ENCODE results near the gene GNB5.
A peak's percentile ranks its signal among the peaks of the same experiment; 100 is the strongest.
"Not testable (repeated sequence)": the region's sequence is repeated elsewhere in the genome, so short reads cannot be mapped to it uniquely, and the experiment has no call there.

Gene GNB5

DNA sequence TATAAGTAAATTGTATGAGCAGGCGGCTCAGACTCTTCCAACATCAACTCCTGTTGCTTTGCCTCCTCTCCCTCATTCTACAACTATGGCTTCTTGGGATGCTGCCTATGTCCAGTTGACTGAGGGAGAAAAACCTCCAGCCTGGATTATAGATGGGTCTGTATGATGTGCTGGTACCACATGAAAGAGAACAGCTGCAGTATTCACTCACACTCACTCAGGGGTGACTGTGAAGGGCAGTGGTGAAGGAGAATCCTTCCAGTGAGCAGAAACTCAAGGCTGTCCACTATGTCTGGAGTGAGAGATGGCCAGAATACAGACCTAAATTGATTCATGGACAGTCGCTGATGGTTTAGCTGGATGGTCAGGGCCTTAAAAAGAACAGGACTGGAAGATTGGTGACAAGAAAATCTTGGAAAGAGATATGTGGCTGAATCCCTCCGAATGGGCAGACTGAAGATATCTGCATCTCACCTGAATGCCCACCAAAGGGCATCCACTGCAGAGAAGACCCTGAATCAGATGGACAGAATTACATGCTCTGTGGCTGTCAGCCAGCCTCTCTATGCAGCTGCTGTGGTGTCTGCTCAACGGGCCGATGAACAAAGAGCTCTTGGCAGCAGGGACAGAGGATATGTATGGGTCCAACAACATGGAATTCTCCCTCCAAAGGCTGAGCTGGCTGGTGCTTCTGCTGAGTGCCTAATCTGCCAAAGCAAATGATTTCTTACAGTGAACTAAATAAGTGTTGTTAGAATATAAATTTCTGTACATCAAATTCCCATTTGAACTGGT, 76.7 kb downstream of the GNB5 start:
- no peak for DNase-seq (ENCODE audit: low read depth in 3 of 3, low spot score in 1 of 3)

DNA sequence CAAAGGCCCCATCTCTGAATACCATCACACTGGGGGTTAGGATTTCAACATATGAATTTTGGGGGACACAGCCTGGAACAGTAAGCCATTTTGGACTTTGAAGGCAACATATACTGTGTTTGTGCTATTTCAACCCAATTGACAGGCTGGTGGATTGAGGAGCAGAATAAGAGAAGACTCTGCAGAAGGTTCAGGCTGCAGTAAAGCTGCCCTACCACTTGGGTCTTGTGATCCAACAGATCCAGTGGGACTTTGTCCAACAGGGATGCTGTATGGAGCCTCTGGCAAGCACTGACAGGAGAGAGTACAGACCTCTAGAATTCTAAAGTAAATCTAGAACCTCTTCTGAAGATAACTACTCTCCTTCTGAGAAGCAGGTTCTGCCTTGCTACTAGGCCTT, 77.5 kb downstream of the GNB5 start:
- DNase-seq (ENCODE audit: low read depth in 3 of 3, low spot score in 1 of 3): no peak

DNA sequence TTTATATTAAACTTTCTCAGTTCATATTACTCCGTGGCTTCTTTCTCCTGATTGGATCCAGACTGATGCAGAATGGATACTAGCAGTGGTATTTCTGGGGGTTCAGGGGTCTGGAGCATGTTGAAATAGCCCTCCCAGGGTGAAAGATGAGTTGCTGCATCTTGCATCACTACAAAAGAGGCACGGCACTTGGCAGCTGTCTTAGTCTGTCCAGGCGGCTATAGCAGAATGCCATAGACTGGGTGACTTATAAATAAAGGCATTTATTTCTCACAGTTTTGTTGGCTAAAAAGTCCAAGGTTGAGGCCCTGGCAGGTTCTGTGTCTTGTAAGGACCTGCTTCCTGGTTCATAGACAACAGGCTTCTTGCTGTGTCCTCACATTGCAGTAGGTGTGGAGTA, 78.0 kb downstream of the GNB5 start:
- no peak for DNase-seq (ENCODE audit: low read depth in 3 of 3, low spot score in 1 of 3)

DNA sequence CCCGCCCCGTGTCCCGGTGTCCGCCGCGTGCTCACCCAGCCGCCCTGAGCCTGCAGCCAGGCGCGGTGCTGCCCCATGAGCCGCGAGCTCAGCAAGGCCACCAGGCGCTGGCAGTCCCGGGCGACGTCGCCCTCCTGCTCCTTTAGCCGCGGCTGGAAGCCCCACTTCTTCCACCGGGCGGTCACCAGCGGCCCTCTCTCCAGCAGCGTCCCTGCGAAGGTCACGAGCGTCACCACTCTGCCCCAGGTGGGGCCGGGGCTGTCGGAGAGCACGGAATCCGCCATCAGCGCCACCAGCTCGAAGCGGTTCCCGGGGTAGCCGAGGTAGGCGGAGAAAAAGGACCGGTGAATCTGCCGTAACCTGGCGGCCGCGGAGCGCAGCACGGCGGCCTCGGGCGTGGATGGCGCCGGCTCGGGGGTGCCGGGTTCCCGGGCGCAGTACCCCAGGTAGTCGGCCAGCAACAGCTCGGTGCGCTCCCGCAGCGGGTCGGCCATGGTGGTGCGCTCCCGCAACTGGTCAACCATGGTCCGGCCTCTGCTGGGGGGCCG, 78.9 kb downstream of the GNB5 start:
- DNase-seq (ENCODE audit: low read depth in 3 of 3, low spot score in 1 of 3): peak in 1 of 3 donors; percentile 35

DNA sequence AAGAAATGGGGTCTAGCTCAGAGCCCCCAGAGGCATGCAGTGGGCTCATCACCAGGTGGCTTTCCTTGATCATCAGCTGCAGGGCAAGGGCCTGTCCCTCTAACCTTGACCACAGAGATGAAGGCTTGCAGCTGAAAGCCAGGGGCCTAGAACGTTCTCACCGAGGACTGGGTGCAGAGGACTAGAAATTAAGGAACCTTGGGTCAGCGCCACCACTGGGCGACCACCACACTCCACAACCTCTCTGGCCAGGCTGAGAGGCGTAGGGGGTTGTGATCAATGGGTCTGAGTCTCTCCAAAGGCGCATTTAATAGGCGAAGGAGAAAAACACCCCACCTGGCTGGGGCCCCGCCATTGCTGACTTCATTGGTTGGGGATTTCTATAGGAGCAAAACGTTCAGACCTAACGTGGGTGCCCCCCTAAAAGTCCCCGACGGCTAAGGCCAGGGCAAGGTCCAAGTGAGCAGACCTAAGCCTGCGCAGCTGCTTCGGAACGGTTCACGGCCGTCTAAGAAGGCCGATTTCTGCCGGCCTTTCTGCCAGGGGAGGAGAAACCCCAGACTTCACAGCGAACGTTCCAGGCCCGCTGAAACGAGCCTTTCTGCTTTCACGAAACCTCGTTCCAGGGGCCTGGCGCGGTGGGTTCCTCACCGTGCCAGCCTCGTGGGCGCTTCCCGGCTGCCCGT, 79.5 kb downstream of the GNB5 start:
- DNase-seq (ENCODE audit: low read depth in 3 of 3, low spot score in 1 of 3): no peak

DNA sequence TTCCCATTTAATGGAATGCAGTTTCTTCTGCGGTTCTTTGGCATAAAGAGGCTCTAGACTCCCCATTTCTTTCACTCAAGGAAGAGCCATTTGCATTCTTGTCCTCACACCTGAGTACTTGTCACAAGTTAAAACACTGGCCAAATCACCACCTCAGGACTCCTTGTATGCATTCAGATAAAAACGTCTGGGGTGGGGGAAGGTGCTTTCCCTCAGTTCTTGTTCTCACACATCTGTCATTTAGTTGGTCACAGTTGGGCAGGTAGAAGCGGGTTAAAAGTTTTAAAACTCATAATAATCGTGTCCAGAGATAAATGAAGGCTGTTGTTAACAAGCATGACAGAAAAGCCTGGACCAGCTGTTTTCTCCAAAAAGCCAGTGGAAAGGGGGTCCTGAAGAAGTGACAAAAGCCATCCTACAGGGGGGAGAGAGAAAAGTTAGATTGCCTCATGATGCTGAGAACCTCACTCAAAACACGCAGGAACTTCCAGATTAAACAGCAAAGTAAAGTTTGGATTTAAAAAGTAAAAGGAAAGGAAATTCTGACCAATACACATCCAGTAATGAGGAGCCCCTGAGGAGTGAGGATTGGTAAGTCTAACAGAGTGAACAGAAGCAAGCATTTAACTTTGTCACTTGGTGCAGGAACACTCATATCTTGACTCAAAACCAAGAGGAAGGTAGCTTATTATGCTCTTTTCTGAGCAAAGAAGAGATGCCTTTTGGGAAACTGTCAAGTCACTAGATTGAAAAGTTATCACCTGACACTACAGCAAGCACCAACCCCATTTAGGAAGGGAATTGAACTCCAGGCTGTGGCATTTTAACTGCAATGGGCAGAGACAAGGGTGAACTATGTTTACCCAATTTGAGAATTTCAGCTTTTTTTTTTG, 81.4 kb downstream of the GNB5 start:
- no peak for DNase-seq (ENCODE audit: low read depth in 3 of 3, low spot score in 1 of 3)

DNA sequence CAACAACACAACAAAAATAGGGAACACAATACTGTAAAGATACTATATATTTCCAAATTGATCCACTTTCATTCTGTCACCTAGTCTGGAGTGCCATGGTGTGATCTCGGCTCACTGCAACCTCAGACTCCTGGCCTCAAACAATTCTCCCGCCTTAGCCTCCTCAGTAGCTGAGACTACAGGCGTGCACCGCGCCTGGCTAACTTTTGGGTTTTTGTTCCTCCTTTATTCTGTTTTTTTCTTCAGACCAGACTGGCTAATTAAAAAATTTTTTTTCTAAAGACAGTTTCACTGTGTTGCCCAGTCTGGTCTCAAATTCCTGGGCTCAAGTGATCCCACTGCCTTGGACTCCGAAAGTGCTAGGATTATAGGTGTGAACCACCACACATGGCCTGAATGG, 84.0 kb downstream of the GNB5 start:
- no peak for DNase-seq (ENCODE audit: low read depth in 3 of 3, low spot score in 1 of 3)

DNA sequence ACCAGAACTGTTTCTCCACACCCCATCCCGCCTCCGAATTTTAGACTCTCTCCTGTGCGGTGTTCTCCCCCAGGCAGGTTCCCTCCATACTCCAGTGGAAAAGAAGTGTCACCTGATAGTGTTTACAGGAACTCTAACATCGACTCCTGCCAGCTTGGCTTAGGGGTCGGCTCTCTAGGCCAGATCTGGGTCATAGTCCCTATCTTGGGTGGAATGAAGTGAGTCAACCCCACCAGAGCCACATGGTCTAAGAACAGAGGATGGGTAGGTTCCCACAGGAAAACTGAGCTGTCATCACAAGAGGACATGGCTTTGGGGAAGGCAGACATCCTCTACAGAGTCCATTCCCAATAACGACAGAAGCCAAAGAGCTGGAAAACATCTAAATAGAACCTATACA, 84.6 kb downstream of the GNB5 start:
- DNase-seq (ENCODE audit: low read depth in 3 of 3, low spot score in 1 of 3): no peak

DNA sequence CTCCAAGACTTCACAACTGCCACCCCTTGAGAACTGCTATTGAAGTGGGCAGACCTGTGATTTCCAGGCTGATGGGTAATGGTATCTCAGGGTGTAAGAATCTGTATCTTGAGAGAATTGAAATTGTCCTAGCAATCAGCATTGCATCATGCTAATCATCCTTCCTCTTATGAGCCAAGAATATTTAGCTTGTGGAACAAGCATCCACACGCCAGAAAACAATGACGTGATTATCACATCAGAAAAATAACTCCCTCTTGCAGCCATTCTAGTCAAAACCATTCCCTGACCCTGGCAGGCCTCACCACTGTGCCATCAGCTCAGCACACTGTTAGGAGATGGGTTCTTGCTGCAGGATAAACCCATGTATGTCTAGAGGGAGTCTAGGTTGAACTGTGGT, 85.3 kb downstream of the GNB5 start:
- no peak for DNase-seq (ENCODE audit: low read depth in 3 of 3, low spot score in 1 of 3)

DNA sequence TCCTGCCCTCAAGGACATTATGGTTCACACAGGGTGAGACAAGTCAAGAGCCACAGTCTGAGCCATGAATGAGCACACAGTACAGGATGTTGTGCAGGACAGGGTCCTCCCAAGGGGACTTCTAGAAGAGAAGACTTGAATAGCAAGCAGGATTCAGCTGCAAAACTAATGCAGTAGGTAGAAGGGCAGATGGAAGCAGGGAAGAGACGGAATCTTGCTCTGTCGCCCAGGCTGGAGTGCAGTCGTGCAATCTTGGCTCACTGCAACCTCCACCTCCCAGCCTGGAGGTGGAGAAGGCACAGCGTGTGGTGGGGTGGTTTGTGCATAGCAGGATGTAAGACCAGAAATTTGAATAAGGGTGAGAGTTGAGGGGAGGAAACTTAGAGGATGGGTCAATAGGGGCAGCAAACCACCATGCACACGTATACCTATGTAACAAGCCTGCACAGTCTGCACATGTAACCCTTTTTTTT, 86.6 kb downstream of the GNB5 start:
- no peak for DNase-seq (ENCODE audit: low read depth in 3 of 3, low spot score in 1 of 3)

DNA sequence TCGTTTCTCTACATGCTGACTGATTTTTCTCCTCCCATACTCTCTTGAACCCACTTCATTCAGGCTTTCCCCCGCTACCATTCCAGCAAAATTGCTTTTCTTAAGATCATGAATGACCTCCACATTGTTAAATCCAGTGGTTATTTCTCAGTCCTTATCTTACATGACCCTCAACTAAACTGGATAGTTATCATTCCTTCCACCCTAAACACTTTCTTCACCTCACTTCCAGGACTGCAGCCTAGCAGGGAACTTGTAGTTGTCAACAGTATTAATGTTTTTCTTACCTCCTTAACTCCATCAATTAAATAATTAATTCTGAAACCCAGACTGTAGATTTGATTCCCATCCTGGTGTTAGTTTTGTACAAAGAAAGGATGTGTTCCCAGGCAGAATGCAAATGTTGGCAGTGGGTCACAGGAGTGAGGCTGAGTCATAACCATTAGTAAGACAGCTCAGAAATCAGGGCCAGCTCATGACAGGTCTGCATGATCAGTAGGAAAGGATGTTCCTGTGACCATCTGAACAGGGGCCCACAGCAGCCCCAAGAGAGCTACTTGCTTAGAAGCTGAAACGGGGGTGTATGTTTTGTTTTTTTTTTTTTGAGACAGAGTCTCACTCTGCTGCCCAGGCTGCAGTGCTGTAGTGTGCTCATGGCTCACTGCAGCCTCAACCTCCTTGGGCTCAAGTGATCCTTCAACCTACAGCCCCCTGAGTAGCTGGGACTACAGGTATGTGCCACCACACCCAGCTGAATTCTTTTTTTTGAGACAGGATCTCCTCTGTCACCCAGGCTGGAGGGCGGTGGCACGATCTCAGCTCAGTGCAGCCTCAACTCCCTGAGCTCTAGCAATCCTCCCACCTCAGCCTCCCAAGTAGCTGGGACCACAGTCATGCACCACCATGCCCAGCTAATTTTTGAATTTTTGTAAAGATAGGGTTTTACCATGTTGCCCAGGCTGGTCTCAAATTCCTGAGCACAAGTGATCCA, 87.7 kb downstream of the GNB5 start:
- DNase-seq (ENCODE audit: low read depth in 3 of 3, low spot score in 1 of 3): no peak

DNA sequence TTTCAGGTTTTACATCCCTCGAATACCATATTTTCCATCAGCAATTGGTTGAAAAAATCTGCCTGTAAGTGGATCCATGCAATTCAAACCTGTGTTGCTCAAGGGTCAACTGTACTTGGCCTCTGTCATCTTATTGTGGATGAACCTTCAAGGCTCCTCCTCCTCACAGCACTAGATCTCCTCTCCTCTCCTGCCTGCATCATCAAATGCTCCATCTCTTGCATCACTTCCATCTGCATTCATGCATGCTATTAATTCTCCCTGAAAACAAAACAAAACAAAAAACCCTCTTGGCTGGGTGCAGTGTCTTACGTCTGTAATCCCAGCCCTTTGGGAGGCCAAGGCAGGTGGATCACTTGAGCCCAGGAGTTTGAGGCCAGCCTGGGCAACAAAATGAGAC, 88.7 kb downstream of the GNB5 start:
- no peak for DNase-seq (ENCODE audit: low read depth in 3 of 3, low spot score in 1 of 3)

DNA sequence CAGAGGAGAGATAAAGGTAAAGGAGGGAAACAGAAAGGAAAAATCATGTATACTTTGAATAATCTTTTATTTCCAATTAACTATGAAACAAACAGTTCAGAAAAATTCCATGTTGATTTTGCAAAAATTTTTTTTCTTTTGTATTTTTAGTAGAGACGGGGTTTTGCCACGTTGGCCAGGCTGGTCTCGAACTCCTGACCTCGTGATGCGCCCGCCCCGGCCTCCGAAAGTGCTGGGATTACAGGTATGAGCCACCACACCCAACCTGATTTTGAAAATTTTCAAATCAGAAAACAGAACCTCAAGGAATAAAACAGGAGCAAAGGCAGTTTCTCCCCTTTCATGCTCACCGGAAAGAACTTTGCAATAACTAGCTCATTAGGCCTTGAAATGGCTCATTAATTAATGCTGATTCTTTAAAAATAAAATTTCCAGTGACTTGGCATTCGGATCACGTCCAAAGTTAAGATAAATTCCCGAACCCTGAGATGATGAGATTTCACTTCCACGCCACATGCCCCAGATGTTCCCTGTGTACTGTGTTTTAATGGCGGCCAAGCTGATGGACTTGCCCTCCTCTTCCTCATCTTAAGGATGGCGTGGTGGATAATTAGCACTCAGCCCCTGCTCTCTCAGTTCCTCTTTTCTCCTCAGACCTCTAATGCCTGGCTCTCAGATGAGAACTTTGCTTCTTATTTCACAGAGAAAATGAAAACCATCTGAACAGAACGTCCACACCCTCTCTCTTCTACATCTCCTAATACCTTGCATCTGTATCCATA, 89.5 kb downstream of the GNB5 start:
- no peak for DNase-seq (ENCODE audit: low read depth in 3 of 3, low spot score in 1 of 3)

DNA sequence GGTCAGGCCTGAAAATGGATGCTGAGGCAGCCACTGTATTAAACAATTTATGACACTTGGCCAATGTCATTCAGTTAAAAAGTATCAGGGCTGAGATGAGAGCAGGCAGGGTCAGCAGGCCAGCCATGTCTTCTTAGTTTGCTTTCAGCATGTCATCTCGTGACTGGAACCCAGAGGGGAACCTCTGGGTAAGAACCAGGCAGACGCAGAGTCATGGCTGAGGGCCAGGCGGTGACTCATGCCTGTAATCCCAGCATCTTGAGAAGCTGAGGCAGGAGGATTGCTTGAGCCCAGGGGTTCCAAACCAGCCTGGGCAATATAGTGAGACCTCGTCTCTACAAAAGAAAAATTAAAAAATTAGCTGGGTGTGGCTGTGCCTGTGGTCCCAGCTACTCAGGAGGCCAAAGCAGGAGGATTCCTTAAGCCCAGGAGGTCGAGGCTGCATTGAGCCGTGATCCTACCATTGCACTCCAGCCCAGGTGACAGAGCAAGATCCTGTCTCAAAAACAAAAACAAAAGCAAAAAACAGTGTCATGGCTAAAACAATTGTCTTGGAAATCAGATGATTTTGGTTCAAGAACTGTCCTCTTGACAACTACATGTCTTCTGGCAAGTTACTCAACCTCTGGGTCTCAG, 90.3 kb downstream of the GNB5 start:
- no peak for DNase-seq (ENCODE audit: low read depth in 3 of 3, low spot score in 1 of 3)

DNA sequence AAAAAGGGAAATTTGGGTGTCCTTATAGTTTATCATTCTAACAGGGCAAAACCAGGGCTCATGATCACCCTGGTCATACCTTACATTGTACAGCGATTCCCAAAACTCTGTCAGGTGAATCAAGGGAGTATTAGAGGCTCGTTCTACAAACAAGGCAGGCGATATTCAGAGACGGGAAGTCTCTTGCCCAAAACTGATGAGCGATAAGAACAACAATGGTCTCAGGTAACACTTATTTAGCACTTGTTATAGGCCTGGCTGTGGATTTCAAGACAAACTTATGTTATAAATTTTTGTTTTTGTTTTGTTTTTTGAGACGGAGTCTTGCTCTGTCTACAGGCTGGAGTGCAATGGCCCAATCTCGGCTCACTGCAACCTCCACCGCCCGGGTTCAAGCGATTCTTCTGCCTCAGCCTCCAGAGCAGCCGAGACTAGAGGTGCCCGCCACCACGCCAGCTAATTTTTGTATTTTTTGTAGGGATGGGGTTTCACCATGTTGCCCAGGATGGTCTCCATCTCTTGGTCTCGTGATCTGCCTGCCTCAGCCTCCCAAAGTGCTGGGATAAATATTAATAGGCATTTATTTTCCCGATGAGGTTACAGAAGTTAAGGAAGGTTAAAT, 91.4 kb downstream of the GNB5 start:
- no peak for DNase-seq (ENCODE audit: low read depth in 3 of 3, low spot score in 1 of 3)

DNA sequence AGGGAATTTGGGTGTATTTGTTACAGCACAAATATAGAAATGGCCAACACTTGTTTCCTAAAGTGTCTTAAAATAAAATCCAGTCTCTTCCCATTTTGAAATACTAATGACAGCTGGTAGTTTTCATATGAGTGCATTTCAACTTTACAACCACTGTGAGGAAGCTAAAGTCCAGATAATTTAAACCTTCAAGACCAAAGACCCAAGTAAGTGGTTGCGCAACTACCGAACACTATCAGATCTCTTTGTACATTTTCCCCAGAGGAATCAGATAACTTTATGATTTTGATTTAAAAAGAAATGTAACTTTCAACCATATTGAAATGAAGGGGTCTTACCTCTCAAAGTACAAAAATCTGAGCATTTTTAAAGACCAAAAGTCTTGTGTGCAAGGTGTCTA, 92.9 kb downstream of the GNB5 start:
- DNase-seq (ENCODE audit: low read depth in 3 of 3, low spot score in 1 of 3): no peak

DNA sequence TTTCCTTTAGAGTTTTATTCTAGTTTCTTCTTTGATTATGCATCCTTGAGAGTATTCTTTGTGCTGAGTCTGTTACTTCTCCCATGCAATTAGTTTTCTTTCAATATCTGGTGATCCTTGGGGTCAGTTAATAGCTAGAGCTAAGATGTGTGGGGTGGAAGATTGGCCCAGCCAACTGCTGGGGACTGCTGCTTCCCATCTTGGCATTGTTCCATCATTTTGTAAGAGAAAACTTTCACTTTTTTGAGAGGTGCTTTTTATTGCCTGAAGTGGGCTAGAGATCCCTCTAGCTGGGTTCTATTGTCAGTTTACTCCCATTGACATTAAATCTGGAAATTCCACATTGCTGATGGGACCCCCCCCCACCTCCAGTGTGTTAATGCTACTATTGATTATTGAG, 94.0 kb downstream of the GNB5 start:
- DNase-seq (ENCODE audit: low read depth in 3 of 3, low spot score in 1 of 3): no peak

DNA sequence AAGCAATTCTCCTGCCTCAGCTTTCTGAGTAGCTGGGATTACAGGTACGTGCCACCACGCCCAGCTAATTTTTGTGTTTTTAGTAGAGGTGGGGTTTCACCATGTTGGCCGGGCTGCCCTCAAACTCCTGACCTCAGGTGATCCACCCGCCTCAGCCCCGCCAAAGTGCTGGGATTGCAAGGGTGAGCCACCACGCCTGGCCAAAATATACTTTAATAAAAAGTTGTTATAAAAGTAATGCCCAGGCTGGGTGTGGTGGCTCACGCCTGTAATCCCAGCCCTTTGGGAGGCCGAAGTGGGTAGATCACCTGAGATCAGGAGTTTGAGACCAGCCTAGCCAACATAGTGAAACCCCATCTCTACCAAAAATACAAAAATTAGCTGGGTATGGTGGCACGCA, 94.7 kb downstream of the GNB5 start:
- DNase-seq (ENCODE audit: low read depth in 3 of 3, low spot score in 1 of 3): not testable (repeated sequence)

All from stimulated activated CD4-positive, alpha-beta T cell treated with anti-CD3 and anti-CD28 coated beads, TNF-alpha, amount 100 ng/mL, for 1 hour (primary cell).